ENCODE measurements around the gene MTMR12. TPM values are rescaled to one million over a fixed set of nuclear protein-coding genes. Genes with fewer than 3 reads are reported as not detected.

MTMR12 gene
- total and polyA plus RNA-seq, 2 of the 13 experiments (the other 11 are each of a cell fraction or from before 2014, with no cell fraction given): 23.4 to 36.6 TPM

DNA sequence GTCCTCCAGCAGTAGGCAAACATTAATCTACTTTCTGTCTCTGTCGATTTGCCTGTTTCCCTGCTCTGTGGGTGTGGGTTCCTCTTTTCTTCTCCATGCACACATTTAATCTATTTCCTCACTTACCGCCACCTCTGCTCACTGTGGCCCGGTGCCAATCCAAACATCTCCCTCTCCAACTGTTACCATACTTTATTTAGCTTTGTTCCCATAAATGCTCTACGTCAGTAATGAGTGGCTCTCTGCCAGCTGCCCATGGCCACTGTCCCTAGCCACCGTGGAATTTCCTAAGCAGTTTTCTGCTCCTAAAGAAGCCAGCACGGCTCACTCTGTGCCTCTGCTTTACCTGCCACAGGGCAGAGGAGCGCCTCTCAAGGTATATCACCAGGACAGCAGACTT is 119.1 kb downstream of the MTMR12 start (continued):
- TF ChIP-seq, protein P1, sequence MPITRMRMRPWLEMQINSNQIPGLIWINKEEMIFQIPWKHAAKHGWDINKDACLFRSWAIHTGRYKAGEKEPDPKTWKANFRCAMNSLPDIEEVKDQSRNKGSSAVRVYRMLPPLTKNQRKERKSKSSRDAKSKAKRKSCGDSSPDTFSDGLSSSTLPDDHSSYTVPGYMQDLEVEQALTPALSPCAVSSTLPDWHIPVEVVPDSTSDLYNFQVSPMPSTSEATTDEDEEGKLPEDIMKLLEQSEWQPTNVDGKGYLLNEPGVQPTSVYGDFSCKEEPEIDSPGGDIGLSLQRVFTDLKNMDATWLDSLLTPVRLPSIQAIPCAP (CRISPR knock-in tag; IDR thresholded peaks at IDR 0.05; ENCODE audit: low read depth): no peak
- TF ChIP-seq JUN (CRISPR knock-in tag; IDR thresholded peaks at IDR 0.05) (no peak), FOXA3 (CRISPR knock-in tag; IDR thresholded peaks at IDR 0.05) (peak; percentile 57), SOX5 (CRISPR knock-in tag; IDR thresholded peaks at IDR 0.05; ENCODE audit: borderline replicate concordance) (peak; percentile 44; the same call in 1 of the 2 replicates), ZBTB8A (CRISPR knock-in tag; IDR thresholded peaks at IDR 0.05; ENCODE audit: borderline replicate concordance, low read depth) (no peak), HMG20A (CRISPR knock-in tag; IDR thresholded peaks at IDR 0.05; ENCODE audit: borderline replicate concordance) (peak; percentile 52; the same call in 1 of the 2 replicates), KAT8 (CRISPR knock-in tag; IDR thresholded peaks at IDR 0.05) (no peak), ZNF589 (CRISPR knock-in tag; conservative IDR thresholded peaks at IDR 0.05) (no peak)
- TF ChIP-seq, protein P2, sequence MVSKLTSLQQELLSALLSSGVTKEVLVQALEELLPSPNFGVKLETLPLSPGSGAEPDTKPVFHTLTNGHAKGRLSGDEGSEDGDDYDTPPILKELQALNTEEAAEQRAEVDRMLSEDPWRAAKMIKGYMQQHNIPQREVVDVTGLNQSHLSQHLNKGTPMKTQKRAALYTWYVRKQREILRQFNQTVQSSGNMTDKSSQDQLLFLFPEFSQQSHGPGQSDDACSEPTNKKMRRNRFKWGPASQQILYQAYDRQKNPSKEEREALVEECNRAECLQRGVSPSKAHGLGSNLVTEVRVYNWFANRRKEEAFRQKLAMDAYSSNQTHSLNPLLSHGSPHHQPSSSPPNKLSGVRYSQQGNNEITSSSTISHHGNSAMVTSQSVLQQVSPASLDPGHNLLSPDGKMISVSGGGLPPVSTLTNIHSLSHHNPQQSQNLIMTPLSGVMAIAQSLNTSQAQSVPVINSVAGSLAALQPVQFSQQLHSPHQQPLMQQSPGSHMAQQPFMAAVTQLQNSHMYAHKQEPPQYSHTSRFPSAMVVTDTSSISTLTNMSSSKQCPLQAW (CRISPR knock-in tag; IDR thresholded peaks at IDR 0.05): peak; percentile 39; the same call in 1 of the 2 replicates
- TF ChIP-seq, protein P3, sequence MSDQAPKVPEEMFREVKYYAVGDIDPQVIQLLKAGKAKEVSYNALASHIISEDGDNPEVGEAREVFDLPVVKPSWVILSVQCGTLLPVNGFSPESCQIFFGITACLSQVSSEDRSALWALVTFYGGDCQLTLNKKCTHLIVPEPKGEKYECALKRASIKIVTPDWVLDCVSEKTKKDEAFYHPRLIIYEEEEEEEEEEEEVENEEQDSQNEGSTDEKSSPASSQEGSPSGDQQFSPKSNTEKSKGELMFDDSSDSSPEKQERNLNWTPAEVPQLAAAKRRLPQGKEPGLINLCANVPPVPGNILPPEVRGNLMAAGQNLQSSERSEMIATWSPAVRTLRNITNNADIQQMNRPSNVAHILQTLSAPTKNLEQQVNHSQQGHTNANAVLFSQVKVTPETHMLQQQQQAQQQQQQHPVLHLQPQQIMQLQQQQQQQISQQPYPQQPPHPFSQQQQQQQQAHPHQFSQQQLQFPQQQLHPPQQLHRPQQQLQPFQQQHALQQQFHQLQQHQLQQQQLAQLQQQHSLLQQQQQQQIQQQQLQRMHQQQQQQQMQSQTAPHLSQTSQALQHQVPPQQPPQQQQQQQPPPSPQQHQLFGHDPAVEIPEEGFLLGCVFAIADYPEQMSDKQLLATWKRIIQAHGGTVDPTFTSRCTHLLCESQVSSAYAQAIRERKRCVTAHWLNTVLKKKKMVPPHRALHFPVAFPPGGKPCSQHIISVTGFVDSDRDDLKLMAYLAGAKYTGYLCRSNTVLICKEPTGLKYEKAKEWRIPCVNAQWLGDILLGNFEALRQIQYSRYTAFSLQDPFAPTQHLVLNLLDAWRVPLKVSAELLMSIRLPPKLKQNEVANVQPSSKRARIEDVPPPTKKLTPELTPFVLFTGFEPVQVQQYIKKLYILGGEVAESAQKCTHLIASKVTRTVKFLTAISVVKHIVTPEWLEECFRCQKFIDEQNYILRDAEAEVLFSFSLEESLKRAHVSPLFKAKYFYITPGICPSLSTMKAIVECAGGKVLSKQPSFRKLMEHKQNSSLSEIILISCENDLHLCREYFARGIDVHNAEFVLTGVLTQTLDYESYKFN (CRISPR knock-in tag; conservative IDR thresholded peaks at IDR 0.05): no peak; the same call in 1 of the 2 replicates
- TF ChIP-seq, protein P4, sequence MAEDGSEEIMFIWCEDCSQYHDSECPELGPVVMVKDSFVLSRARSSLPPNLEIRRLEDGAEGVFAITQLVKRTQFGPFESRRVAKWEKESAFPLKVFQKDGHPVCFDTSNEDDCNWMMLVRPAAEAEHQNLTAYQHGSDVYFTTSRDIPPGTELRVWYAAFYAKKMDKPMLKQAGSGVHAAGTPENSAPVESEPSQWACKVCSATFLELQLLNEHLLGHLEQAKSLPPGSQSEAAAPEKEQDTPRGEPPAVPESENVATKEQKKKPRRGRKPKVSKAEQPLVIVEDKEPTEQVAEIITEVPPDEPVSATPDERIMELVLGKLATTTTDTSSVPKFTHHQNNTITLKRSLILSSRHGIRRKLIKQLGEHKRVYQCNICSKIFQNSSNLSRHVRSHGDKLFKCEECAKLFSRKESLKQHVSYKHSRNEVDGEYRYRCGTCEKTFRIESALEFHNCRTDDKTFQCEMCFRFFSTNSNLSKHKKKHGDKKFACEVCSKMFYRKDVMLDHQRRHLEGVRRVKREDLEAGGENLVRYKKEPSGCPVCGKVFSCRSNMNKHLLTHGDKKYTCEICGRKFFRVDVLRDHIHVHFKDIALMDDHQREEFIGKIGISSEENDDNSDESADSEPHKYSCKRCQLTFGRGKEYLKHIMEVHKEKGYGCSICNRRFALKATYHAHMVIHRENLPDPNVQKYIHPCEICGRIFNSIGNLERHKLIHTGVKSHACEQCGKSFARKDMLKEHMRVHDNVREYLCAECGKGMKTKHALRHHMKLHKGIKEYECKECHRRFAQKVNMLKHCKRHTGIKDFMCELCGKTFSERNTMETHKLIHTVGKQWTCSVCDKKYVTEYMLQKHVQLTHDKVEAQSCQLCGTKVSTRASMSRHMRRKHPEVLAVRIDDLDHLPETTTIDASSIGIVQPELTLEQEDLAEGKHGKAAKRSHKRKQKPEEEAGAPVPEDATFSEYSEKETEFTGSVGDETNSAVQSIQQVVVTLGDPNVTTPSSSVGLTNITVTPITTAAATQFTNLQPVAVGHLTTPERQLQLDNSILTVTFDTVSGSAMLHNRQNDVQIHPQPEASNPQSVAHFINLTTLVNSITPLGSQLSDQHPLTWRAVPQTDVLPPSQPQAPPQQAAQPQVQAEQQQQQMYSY (CRISPR knock-in tag; IDR thresholded peaks at IDR 0.05): no peak
- TF ChIP-seq, protein P5, sequence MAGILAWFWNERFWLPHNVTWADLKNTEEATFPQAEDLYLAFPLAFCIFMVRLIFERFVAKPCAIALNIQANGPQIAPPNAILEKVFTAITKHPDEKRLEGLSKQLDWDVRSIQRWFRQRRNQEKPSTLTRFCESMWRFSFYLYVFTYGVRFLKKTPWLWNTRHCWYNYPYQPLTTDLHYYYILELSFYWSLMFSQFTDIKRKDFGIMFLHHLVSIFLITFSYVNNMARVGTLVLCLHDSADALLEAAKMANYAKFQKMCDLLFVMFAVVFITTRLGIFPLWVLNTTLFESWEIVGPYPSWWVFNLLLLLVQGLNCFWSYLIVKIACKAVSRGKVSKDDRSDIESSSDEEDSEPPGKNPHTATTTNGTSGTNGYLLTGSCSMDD (CRISPR knock-in tag; IDR thresholded peaks at IDR 0.05): no peak
- TF ChIP-seq, protein P6, sequence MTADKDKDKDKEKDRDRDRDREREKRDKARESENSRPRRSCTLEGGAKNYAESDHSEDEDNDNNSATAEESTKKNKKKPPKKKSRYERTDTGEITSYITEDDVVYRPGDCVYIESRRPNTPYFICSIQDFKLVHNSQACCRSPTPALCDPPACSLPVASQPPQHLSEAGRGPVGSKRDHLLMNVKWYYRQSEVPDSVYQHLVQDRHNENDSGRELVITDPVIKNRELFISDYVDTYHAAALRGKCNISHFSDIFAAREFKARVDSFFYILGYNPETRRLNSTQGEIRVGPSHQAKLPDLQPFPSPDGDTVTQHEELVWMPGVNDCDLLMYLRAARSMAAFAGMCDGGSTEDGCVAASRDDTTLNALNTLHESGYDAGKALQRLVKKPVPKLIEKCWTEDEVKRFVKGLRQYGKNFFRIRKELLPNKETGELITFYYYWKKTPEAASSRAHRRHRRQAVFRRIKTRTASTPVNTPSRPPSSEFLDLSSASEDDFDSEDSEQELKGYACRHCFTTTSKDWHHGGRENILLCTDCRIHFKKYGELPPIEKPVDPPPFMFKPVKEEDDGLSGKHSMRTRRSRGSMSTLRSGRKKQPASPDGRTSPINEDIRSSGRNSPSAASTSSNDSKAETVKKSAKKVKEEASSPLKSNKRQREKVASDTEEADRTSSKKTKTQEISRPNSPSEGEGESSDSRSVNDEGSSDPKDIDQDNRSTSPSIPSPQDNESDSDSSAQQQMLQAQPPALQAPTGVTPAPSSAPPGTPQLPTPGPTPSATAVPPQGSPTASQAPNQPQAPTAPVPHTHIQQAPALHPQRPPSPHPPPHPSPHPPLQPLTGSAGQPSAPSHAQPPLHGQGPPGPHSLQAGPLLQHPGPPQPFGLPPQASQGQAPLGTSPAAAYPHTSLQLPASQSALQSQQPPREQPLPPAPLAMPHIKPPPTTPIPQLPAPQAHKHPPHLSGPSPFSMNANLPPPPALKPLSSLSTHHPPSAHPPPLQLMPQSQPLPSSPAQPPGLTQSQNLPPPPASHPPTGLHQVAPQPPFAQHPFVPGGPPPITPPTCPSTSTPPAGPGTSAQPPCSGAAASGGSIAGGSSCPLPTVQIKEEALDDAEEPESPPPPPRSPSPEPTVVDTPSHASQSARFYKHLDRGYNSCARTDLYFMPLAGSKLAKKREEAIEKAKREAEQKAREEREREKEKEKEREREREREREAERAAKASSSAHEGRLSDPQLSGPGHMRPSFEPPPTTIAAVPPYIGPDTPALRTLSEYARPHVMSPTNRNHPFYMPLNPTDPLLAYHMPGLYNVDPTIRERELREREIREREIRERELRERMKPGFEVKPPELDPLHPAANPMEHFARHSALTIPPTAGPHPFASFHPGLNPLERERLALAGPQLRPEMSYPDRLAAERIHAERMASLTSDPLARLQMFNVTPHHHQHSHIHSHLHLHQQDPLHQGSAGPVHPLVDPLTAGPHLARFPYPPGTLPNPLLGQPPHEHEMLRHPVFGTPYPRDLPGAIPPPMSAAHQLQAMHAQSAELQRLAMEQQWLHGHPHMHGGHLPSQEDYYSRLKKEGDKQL (CRISPR knock-in tag; IDR thresholded peaks at IDR 0.05; ENCODE audit: low read depth): no peak

Measured in HepG2 (cell line).